ENCODE measurements around the gene VWA3B. TPM values are rescaled to one million over a fixed set of nuclear protein-coding genes. Genes with fewer than 3 reads are reported as not detected.
A peak's percentile ranks its signal among the peaks of the same experiment; 100 is the strongest.

The VWA3B gene, protein sequence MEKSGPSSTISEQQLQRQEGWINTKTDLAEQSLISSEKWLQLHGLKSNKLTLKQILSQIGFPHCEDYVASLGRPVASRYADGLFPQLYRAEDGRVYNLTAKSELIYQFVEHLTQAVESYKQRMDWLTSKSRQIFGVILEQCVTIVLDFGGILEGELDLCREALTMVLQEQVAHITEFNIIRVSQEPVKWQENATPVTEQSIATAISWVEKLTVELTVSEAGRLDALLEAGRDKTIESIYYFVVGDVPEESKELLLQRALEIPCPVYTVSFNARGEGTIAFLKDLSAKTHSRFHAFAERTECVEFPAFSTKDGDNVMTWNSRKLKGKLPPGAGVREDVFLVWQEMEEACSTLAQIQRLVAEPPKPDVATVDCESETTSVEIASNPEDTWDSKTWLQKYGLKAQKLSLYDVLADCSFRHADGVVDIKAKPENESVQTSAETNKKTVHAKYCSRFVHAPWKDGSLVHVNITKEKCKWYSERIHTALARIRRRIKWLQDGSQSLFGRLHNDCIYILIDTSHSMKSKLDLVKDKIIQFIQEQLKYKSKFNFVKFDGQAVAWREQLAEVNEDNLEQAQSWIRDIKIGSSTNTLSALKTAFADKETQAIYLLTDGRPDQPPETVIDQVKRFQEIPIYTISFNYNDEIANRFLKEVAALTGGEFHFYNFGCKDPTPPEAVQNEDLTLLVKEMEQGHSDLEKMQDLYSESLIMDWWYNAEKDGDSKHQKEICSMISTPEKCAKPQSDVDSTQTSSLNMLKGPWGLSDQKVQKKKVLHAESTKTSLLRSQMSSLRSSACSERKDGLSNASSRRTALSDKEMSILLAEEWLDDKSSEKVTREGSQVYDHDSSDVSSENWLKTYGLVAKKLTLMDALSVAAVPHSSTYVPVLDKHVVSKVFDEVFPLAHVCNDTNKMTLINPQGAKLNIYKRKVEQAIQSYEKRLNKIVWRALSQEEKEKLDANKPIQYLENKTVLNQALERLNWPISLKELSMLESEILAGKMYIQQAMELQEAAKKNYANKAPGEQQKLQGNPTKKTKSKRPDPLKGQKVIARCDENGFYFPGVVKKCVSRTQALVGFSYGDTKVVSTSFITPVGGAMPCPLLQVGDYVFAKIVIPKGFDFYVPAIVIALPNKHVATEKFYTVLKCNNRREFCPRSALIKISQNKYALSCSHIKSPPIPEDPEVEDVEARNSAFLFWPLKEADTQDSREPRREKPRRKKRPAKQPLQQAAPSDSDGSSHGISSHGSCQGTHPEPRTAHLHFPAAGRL (N-terminal part only)
- total RNA-seq, result under 1 TPM in 4 of 6 experiments, not detected in 2; 0.09 to 0.24 (median 0.13) TPM
- long read RNA-seq, result 0 reads

DNA sequence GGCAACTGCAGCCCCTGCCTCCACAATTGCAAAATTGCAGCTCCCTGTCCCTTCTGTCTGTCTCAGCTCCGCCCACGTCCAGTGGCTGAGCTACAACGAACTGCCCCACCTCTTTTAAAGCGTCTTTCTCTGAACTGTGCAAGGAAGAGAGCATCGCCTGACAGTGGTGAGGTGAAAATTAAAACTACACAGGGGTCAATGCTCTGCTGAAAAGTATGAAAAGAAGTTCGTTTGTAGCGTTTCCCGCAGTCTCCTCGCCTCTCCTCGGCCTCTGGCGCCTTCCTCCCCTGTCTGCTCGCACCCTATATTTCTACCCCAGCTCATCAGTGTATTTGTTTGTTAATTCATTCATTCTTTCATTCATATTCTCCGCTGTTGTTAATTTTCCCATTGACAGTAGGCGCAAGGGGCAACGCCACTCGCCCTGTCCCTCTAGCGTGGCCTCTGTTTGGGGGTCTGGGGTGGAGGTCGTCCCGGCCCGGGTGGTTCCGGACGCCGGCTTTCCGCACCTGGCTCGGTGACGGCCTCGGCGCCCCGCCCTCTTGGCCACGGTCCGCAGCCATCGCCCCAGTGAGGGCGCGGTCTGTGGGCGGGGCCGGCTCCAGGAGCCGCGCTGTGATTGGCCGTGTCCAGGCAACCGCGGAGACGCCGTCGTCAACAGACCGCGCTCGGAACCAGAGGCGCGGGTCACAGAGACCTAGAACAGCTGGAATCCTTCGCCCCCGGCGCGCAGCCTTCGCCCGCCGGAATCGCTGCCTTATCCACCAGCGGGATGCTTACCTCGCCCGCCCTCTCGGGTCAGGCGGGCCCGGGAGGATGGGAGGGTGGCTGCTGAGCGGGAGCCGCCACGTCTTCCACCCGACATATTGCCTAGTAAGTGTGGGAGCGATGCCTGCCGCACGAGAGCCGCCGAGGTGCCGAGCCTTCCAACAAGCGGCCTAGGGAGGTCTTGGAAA is at the start of gene VWA3B:
TSS of gene VWA3B (plus strand) at position 677 of the 956 bp plus-strand sequence. CDS start 5,926 bp downstream, outside the sequence.
- Histone ChIP-seq H3K4me1 (peaks cover 0 to 32% (median 6%) of the 10 kb centered on the region in 4 donors), H3K9me3 (no peaks in the 10 kb centered on the region), H3K27me3 (no peaks in the 10 kb centered on the region), H3K4me3 (peak within 1 kb of the TSS; percentile 26 to 43 (median 38)), H3K27ac (no peak within 1 kb of the TSS), H3K36me3 (no peaks in the 10 kb centered on the region)
- 3% methylated on average over 23 of the region's 74 CpGs for WGBS (ENCODE audit: insufficient coverage, low coverage, low lambda C conversion rate, missing lambda C conversion rate)
- DNase-seq (peak; percentile 68 to 77 (median 74)), ATAC-seq (peak; percentile 73 to 83 (median 74))
- intact Hi-C loops (cut with DNase I), result no loop called here
- TF ChIP-seq POLR2A (IDR thresholded peaks at IDR 0.05), result no peak
- TF ChIP-seq, protein P1, sequence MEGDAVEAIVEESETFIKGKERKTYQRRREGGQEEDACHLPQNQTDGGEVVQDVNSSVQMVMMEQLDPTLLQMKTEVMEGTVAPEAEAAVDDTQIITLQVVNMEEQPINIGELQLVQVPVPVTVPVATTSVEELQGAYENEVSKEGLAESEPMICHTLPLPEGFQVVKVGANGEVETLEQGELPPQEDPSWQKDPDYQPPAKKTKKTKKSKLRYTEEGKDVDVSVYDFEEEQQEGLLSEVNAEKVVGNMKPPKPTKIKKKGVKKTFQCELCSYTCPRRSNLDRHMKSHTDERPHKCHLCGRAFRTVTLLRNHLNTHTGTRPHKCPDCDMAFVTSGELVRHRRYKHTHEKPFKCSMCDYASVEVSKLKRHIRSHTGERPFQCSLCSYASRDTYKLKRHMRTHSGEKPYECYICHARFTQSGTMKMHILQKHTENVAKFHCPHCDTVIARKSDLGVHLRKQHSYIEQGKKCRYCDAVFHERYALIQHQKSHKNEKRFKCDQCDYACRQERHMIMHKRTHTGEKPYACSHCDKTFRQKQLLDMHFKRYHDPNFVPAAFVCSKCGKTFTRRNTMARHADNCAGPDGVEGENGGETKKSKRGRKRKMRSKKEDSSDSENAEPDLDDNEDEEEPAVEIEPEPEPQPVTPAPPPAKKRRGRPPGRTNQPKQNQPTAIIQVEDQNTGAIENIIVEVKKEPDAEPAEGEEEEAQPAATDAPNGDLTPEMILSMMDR (IDR thresholded peaks at IDR 0.05), result no peak

DNA sequence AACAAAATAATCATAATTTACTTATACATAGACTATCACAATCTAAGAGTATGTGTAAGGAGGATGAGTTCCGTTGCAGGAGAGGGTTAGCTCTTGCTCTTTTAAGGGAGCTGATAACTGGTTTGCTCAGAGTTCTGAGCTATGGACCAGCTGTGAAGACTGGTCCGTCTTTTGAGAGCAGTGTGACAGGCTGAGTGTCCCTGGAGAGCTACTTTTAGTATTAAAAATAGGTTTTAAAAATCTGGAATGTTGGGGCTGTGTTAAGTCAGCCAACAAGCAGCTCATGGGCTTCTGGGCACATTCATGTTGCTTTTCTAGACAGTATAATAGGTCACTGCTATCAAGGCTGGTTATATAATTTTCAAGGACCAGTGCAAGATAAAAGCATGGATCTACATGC is 49.8 kb upstream of the VWA3B start:
- WGBS (ENCODE audit: insufficient coverage, low coverage, low lambda C conversion rate, missing lambda C conversion rate), result 67% methylated on average over 2 of the region's 2 CpGs
- TF ChIP-seq, protein P1 (IDR thresholded peaks at IDR 0.05), result no peak
- TF ChIP-seq POLR2A (IDR thresholded peaks at IDR 0.05), result no peak

DNA sequence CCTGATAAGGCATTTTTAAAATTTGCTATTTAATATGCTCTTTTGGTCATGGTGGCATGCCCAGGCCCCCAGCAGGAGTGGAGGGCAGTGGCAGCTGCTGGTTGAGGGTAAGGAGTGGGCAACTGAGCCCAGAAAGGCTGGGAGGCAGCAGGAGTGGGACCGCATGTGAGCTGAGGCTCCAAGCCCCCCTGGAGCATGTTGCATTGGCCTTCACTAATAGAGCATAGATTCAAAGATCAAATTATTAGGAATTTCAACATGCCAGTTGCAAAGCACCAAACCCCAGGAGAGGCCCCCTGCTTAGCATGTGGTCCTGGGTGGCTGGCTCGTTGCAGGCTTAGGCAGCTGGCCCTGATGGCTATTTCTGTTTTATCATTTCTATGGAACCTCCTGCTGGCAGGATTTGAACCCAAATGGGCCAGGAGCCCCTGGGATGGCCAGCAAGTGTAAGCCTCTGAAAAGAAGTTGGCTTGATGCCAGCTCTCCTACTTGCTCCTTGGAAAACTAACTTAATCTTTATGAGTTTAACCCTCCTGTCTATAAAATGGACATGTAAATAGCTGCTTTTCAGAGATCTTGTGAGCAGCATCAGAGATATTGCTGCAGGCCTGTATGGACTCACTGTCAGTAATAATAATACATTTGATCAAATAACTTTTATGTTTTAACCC is 49.2 kb upstream of the VWA3B start:
- WGBS (ENCODE audit: insufficient coverage, low coverage, low lambda C conversion rate, missing lambda C conversion rate), result 84% methylated on average over 2 of the region's 2 CpGs
- DNase-seq (no peak), ATAC-seq (no peak)
- Histone ChIP-seq H3K4me1 (no peaks in the 10 kb centered on the region), H3K27ac (no peak overlapping the region), H3K36me3 (no peaks in the 10 kb centered on the region), H3K27me3 (no peaks in the 10 kb centered on the region), H3K9me3 (no peaks in the 10 kb centered on the region), H3K4me3 (no peak overlapping the region)
- intact Hi-C loops (cut with DNase I), result no loop called here
- TF ChIP-seq, protein P1 (IDR thresholded peaks at IDR 0.05), result no peak
- no peak for TF ChIP-seq POLR2A (IDR thresholded peaks at IDR 0.05)

More for the DNA sequence above, 49.8 kb upstream of the VWA3B start:
- Histone ChIP-seq H3K4me1 (no peaks in the 10 kb centered on the region), H3K27me3 (no peaks in the 10 kb centered on the region), H3K4me3 (no peak overlapping the region), H3K27ac (no peak overlapping the region), H3K36me3 (no peaks in the 10 kb centered on the region), H3K9me3 (no peaks in the 10 kb centered on the region)
- intact Hi-C loops (cut with DNase I), result no loop called here
- DNase-seq (no peak), ATAC-seq (no peak)
